Stimulated activated CD8-positive, alpha-beta memory T cell treated with anti-CD3 and anti-CD28 coated beads, Interleukin-2, amount 100 ng/mL, for 48 hours (primary cell): Measurements from ENCODE around the gene PRLR.
"Not testable (repeated sequence)": the region's sequence is repeated elsewhere in the genome, so short reads cannot be mapped to it uniquely, and the experiment has no call there.

Experiments used
- DNase-seq, 2 donors: peaks; one replicate each; pipeline ENCODE4 v3.0.0-alpha.2; 2020; ENCODE audit warnings: low read depth in 2 of 2

The PRLR gene

GRCh38 chr5:35230038-35230611 is at the start of gene PRLR:
PRLR (minus strand) TSS chr5:35230487; CDS start chr5:35089620, 140,867 bp downstream.
- no peak for DNase-seq

DNA sequence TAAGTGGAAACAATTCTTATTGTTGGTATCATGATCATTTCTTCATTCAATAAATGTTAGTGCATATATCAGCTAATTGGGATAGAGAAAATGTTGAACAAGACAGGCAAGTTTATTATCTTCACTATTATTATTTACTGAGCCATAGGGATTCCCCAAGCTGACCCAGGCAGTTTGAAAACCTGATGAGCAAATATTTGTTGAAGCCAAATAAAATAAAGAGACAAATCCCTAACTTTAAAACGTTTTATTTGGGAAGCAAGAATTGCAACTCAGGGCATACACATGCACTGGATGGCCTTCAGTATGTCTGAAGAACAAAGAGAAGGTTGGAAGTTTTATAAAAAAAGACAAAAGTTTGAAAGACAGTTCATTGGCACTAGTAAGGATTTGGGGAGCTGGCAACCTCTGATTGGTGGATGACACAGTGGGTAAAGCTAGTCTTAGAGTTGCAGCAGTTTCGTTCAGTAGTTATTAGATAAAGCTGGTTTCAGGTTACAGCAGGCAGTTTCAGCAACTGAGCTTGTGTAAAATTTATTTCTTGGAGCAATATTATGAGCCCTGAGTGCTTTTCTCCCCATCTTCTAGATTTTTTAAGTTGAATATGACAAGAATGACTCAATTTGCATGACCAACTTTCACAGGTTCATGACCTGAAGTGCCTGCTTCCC is 44.7 kb upstream of the PRLR start:
- no peak for DNase-seq

DNA sequence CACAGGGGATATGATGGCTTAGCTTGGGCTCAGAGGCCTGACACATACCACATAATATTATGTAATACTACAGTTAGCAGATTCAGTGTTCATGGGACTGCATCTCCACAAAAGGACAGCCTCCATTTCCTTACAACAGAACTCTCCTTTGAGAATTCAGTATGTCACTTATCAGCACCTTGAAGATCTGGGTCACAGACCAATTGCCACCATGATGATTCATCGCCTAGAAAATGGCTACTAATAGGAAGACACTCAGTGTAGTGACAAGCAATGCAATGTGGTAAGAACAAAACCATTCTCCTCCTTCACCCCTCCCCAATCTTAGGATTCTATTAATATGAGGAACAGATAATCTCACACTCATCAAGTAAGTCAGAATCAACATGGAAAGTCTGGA is 38.7 kb upstream of the PRLR start:
- no peak for DNase-seq

DNA sequence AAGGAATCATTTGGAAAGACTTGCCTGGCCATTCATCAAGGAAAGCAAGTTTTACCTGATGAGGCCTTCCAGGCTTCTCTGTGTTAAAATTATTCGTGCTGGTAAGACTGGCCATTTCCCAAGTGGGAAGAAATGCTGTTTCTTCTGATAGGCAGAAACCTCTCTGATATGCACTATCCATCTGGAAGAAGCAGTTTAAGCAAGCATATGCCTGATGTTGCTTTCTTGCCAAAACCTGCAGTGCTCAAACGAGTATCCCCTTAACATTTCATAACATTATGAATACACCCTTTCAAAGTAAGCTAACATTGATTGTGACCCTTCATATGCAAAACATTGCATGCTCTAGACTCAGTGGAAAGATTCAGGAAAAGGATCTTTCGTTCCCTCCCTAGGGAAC is 36.0 kb upstream of the PRLR start:
- DNase-seq: no peak

DNA sequence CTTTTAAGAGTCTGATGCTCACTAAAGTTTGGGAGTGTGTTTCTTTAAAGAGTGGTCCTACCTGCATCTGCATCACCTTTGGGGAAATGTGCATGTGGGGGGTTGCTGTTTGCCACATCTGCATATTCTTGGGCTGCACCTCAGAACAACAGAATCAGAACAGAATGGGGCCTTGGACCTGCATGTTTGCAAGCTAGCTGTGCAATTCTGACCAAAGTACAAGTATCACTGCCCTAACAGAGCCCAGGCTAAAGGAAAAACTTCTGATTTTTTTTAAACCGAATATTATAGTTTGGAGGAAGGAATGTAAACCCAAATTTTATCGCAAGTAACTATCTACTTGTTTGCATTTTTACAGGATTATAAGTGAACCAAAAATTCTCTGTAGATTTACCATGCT is 34.2 kb upstream of the PRLR start:
- no peak for DNase-seq

- DNase-seq: no peak
Measured at GRCh38 chr5:35263266-35263877, 33.1 kb upstream of the PRLR start.

DNA sequence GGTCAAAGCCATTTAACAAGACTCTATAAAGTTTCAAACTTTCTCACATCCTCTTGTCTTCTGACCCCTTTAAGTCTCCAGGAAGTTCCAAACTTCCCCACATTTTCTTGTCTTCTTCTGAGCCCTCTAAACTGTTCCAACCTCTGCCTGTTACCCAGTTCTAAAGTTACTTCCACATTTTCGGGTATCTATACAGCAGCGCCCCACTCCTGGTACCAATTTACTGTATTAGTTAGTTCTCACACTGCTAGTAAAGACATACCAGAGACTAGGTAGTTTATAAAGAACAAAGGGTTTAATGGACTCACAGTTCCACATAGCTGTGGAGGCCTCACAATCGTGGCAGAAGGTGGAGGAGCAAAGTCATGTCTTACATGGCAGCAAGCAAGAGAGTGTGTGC is 23.3 kb upstream of the PRLR start:
- DNase-seq: no peak

GRCh38 chr5:35252963-35253362 is 22.7 kb upstream of the PRLR start:
- no peak for DNase-seq

DNA sequence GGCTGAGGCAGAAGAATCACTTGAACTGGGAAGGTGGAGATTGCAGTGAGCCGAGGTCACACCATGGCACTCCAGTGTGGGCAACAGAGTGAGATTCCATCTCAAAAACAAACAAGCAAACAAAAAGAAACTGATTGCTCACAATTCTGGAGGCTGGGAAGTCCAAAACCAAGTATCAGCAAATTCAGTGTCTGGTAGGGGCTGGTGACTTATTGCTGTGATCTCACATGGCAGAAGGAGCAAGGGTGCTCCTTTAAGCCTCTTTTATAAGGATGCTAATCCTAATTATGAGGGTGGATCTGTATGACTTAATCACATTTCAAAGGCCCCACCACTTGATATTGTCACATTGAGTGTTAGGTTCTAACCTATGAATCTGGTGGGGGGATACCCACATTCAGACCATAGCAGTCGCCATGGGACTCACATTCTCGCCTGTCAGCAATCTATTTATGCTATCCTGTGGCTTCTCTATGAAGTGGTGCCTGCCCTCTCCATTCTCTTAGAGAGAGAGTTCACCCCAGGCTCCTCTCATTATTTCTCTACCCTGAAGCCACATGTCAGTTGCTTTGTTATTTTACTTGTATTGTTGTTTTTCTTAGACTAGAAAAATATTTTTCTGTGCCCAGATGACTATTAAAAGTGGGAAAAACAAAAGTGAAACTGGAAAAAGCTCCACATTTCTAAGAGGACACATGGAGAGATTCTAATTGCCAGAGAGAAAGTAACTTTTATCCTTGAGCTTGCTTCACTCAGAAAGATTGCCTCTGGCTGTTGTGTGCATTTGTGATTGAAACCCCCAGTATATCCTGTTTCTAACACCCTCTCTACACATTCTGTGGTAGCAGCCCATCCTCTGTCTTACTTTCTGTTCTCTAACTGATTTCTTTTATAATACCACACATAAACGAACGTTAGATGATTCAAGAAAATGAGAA is 18.8 kb upstream of the PRLR start:
- DNase-seq: no peak

GRCh38 chr5:35247648-35248034 is 17.4 kb upstream of the PRLR start:
- DNase-seq: no peak

- DNase-seq: no peak
Measured at GRCh38 chr5:35246900-35247647, 16.8 kb upstream of the PRLR start.

DNA sequence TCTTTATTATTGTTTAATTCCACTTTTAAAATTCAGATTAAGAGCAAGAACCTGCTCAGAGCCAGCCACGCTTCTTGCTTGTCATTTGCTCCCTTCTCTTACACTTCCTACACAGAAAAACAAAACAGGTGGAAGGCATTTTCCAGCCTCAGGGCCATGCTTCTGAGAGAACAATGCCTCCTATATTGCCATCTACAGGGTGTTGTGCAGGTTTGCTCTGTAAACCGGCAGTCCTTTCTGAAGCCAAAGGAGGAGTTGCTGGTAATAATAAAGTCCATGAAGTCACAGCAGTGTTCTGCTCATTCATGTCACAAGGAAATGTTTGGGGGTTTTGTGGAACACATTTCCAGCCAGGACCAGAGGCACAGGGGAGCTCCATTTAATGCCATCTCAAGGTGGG is 16.1 kb upstream of the PRLR start:
- DNase-seq: no peak

DNA sequence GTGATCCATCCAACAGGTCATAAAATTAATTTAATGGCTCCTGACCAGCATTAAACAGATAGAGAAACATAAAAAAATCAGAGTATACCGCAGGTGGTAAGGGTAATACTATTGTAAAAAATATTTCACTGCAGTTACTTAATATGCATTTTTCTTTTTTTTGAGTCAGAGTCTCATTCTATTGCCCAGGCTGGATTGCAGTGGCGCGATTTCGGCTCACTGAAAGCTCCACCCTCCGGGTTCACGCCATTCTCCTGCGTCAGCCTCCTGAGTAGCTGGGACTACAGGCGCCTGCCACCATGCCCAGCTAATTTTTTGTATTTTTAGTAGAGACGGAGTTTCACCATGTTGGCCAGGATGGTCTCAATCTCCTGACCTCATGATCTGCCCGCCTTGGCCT is 15.1 kb upstream of the PRLR start:
- not testable (repeated sequence) for DNase-seq

GRCh38 chr5:35244171-35244570 is 13.9 kb upstream of the PRLR start:
- DNase-seq: no peak

GRCh38 chr5:35242702-35243258 is 12.5 kb upstream of the PRLR start:
- no peak for DNase-seq

DNA sequence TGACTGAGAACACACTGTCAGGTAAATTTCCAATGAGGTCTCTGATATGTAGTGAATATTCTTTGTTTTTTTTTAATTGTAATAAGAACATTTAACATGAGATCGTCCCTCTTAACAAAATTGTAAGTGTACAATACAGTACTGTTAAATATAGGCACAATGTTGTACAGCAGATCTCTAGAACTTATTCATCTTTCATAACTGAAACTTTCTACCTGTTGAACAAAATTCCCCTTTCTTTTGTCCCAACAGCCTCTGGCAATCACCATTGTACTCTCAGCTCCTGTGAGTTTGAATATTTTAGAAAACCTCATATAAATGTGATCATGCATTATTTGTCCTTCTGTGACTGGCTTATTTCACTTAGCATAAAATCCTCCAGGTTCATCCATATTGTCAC is 10.6 kb upstream of the PRLR start:
- no peak for DNase-seq

DNA sequence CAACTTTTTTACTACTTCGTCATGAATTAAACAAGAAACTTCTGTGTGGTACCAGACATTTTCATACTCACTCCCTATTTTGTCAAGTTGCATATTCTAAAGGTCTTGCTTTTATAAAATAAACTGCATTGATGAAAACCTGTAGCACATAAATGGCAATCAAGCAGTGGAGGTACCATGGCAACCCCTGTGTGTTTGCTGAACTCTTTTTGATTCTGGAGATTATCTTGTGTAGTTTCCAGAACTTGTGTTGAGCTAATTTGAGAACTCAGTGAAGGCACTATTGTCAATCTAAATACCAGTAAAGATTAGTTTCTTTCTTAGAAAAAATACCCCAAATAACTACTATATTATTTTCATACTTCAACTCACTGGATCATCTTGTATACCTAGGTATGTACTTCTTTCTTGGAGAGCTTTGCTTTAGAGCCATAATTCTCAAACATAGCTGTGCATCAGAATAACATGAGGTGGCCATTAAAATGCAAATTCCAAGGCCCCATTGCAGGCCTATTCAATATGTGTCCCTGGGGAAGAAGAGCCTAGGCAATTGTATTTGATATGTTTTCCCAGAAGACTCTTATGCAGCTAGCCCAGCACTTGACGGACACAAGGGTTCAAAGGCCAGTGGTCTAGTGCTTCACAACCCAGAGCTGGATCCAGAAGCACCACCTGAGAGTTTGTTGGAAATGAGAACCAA is 9.8 kb upstream of the PRLR start:
- no peak for DNase-seq

DNA sequence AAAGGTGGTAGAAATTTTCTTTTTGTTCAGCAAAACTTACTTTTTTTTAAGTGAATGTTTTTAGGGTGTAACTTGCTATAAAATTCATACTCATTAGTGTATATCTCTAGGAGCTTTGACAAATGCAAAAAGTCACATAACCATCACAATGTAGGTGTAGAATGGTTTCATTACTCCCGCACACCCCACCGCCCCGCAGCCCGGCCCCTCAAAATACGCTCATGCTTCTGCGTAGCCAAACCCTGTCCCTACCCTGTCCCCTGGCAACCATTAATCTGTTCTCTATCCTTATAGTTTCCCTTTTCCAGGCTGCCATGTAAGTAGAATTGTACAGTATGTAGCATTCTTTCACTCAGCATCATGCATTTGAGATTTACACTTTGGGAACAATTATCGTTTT is 9.2 kb upstream of the PRLR start:
- no peak for DNase-seq

DNA sequence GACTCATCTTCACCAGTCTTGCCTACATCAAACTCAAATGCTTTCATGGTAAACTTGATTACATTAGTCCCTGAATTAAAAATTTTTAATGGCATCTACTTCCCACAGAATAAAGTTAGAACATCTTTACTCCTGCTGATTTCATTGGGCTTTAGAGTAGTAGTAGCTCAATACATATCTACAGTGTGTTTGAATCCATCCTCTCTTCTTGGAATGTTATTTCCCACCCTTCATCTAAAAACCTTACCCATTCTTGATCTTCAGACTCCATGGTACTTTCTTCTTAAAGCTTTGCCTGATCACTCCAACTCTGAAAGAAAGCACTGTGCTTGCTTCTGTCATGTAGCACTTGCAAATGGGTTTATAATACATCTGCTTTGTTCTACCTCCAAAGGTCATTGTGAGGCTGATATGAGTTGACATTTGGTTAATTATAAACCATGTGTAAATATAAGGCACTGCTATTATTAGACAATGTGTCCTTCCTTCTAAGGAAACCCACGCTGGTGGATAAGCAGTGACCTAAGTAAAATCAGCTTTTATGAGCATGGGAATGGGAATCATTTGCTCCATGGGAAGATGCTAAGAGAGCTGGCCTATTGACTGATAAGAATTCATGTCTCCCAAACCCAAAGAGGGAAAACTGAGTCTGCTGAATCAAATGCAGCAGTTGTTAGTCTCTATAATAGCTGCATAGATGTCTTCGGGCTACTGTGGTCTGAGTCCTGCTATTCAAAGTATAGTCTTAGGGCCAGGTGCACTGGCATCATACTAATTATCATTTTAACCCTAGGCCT is 7.5 kb upstream of the PRLR start:
- DNase-seq: no peak

DNA sequence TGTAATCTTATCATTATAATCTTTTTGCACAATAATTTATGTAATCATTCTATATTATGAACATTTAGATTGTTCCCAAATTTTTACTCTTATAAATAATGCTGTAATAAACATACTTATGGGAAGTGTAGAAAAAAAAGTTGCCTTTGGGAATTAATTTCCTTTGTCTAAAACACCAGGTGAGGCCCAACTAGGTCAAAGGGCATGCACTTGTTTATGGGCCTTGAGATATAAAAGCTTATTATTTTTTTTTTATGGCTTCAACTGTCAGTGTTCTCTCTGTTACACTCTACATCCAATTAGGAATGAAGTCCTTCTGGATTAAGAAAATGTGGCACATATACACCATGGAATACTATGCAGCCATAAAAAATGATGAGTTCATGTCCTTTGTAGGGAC is 6.5 kb upstream of the PRLR start:
- DNase-seq: no peak
